GM21447 (cell line): ENCODE results near the gene PLXNA3.

Experiments used
- ATAC-seq: cut with Tn5 transposase; IDR thresholded peaks from one replicate; pipeline ENCODE4 v1.9.1; 2021; ENCODE audit not compliant: unreplicated experiment

Gene PLXNA3

DNA sequence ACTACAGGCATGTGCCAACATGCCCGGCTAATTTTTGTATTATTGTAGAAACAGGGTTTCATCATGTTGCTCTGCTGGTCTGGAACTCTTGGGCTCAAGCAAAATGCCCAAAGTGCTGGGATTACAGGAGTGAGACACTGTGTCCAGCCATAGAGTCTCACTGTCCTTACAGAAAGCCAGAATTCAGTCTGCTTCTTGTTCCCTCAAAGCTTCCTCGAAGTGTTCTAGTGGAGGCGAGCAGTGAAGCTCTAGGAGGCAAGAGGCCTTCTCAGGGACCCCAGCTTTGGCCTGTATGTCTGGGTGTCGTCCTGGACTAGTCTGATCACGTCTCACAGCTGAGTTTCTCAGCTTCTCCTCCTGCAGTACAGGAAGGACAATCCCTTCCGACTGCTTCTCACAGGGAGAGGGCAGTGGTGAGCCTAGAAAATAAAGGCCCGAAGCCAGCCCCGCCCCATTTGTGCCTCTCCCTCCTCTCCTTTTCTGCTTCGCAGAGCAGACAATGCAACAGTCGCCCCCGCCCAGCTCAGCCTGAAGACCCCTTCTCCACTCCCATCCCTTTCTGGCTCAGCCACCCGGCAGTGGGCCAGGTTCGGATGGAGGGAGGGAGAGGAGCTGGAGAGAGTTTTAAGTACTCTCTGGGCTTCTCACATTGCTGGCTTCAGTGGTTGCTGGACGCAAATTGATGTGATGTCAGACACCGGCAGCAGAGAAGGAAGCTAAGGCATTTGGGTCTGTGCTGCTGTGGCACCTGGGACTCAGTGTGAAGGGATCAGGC is 69.0 kb downstream of the PLXNA3 start:
- ATAC-seq: peak; percentile 94
